Kidney epithelial cell (primary cell): ENCODE measurements around the gene IGHMBP2. TPM values are rescaled to one million over a fixed set of nuclear protein-coding genes. Genes with fewer than 3 reads are reported as not detected.
"Not testable (repeated sequence)": the region's sequence is repeated elsewhere in the genome, so short reads cannot be mapped to it uniquely, and the experiment has no call there.

Source experiments
- DNase-seq: peaks from one replicate; pipeline ENCODE4 v3.0.0-alpha.2; 2010; ENCODE audit warnings: low read depth
- H3K27me3 ChIP-seq: 2 replicates; pipeline ENCODE4 v1.6.0; 2011; ENCODE audit warnings: low read length; ENCODE audit not compliant: control insufficient read depth, insufficient read depth
- H3K36me3 ChIP-seq: 2 replicates; pipeline ENCODE4 v1.5.1; 2011; ENCODE audit warnings: low read length; ENCODE audit not compliant: control insufficient read depth, insufficient read depth
- H3K4me3 ChIP-seq: 2 replicates; pipeline ENCODE4 v1.5.1; 2011; ENCODE audit warnings: low read depth, mild to moderate bottlenecking, control low read depth, low read length
- CTCF ChIP-seq: IDR thresholded peaks from 2 replicates; pipeline ENCODE4 v1.5.1; 2011; ENCODE audit warnings: mild to moderate bottlenecking, moderate library complexity, low read length, control low read depth, inconsistent platforms; ENCODE audit not compliant: insufficient read depth, poor library complexity, severe bottlenecking
- total RNA-seq: library from RNA; depleted of rRNA; stranded (reverse); fragments of >200 nt; gene quantifications from 2 replicates; pipeline ENCODE4 v1.2.3, GENCODE V29; 2015

The IGHMBP2 gene
- total RNA-seq, result 12.4 and 22.6 TPM in 2 replicates

- Histone ChIP-seq H3K36me3 (no peaks in the 10 kb centered on the region), H3K4me3 (peak within 1 kb of the TSS; percentile 100), H3K27me3 (no peaks in the 10 kb centered on the region)
- TF ChIP-seq CTCF, result no peak
- no peak for DNase-seq
These were observed at the start of gene IGHMBP2, which contains the start of gene MRPL21 for GRCh38 chr11:68903288-68904247. IGHMBP2 (plus strand) TSS chr11:68903891; CDS start chr11:68903953, 62 bp downstream. MRPL21 (minus strand) TSS chr11:68903832; CDS start chr11:68903810, 22 bp downstream.

- TF ChIP-seq CTCF, result no peak
- peaks cover 23% of the 10 kb centered on the region for H3K27me3 ChIP-seq
- H3K36me3 ChIP-seq, result no peaks in the 10 kb centered on the region
- no peak for DNase-seq
- peak overlapping the region; percentile 7 for H3K4me3 ChIP-seq
These were observed 49.3 kb upstream of the IGHMBP2 start for GRCh38 chr11:68854273-68854958.

GRCh38 chr11:68855205-68855981 is 48.3 kb upstream of the IGHMBP2 start:
- no peak for DNase-seq
- Histone ChIP-seq H3K36me3 (no peaks in the 10 kb centered on the region), H3K27me3 (peaks cover 23% of the 10 kb centered on the region), H3K4me3 (peak overlapping the region; percentile 30)
- TF ChIP-seq CTCF, result no peak

GRCh38 chr11:68856425-68857030 is 47.2 kb upstream of the IGHMBP2 start:
- H3K27me3 ChIP-seq, result peaks cover 23% of the 10 kb centered on the region
- not testable (repeated sequence) for H3K36me3 ChIP-seq, H3K4me3 ChIP-seq, DNase-seq

- TF ChIP-seq CTCF, result no peak
- H3K4me3 ChIP-seq, result no peak overlapping the region
- no peaks in the 10 kb centered on the region for H3K36me3 ChIP-seq
- peaks cover 20% of the 10 kb centered on the region for H3K27me3 ChIP-seq
- DNase-seq, result no peak
These were observed 46.6 kb upstream of the IGHMBP2 start for GRCh38 chr11:68857037-68857586.
